Bronchial epithelial cell (primary cell): ENCODE results near the gene STK32A. TPM values are rescaled to one million over a fixed set of nuclear protein-coding genes. Genes with fewer than 3 reads are reported as not detected.

ENCODE experiments used
- DNase-seq: peaks from one replicate; pipeline ENCODE4 v3.0.0-alpha.2; 2010; ENCODE audit warnings: low read depth
- FAIRE-seq: peaks from 2 replicates; lab custom pipeline; 2011; peaks lifted over from hg19 to GRCh38; lab: Jason Lieb, UNC
- H3K27me3 ChIP-seq: 2 replicates; pipeline ENCODE4 v1.5.1; 2011; ENCODE audit warnings: low read length; ENCODE audit not compliant: control insufficient read depth, insufficient read depth
- H3K36me3 ChIP-seq: 2 replicates; pipeline ENCODE4 v1.5.1; 2011; ENCODE audit warnings: low read length; ENCODE audit not compliant: control insufficient read depth, insufficient read depth
- H3K4me3 ChIP-seq: 2 replicates; pipeline ENCODE4 v1.5.1; 2011; ENCODE audit warnings: mild to moderate bottlenecking, low read depth, low read length, control low read depth
- total RNA-seq: library from RNA; depleted of rRNA; stranded (reverse); fragments of >200 nt; gene quantifications from 2 replicates; pipeline ENCODE4 v1.2.1, GENCODE V29; 2014
- TF ChIP-seq, protein P1 (sequence below): IDR thresholded peaks from 2 replicates; pipeline ENCODE4 v1.5.1; 2011; ENCODE audit warnings: mild to moderate bottlenecking, moderate library complexity, low read length, control low read depth, inconsistent platforms; ENCODE audit not compliant: insufficient read depth, severe bottlenecking

The STK32A gene
- total RNA-seq, 1 donor from 2014 or later: 5.5 TPM

- H3K27me3 ChIP-seq: no peaks in the 10 kb centered on the region
- no peak for DNase-seq
- no peaks in the 10 kb centered on the region for H3K36me3 ChIP-seq
- TF ChIP-seq, protein P1, sequence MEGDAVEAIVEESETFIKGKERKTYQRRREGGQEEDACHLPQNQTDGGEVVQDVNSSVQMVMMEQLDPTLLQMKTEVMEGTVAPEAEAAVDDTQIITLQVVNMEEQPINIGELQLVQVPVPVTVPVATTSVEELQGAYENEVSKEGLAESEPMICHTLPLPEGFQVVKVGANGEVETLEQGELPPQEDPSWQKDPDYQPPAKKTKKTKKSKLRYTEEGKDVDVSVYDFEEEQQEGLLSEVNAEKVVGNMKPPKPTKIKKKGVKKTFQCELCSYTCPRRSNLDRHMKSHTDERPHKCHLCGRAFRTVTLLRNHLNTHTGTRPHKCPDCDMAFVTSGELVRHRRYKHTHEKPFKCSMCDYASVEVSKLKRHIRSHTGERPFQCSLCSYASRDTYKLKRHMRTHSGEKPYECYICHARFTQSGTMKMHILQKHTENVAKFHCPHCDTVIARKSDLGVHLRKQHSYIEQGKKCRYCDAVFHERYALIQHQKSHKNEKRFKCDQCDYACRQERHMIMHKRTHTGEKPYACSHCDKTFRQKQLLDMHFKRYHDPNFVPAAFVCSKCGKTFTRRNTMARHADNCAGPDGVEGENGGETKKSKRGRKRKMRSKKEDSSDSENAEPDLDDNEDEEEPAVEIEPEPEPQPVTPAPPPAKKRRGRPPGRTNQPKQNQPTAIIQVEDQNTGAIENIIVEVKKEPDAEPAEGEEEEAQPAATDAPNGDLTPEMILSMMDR: no peak
- FAIRE-seq: no peak
- H3K4me3 ChIP-seq: no peak overlapping the region
Measured at GRCh38 chr5:147193123-147193522, 41.7 kb upstream of the STK32A start.

DNA sequence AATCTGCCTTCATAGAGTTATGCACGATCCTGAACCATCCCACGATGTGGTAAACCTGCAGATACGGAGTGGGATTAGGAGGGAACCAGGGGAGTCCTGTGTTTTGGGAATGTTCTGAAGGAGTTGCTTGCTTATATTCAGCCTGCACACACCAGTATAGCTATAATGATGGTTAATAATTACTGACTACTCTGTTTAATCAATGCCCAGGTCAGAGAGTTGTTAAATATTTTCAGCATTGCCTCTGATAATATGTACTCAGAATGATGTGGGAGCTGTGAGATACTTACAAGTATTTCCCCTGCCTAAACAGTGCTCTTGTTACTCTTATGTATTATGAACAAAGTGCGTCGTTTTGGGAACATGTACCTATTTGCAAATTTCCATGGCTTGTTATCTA, 34.8 kb upstream of the STK32A start:
- TF ChIP-seq, protein P1: no peak
- no peak for DNase-seq
- Histone ChIP-seq H3K4me3 (no peak overlapping the region), H3K36me3 (no peaks in the 10 kb centered on the region), H3K27me3 (no peaks in the 10 kb centered on the region)
- FAIRE-seq: no peak

DNA sequence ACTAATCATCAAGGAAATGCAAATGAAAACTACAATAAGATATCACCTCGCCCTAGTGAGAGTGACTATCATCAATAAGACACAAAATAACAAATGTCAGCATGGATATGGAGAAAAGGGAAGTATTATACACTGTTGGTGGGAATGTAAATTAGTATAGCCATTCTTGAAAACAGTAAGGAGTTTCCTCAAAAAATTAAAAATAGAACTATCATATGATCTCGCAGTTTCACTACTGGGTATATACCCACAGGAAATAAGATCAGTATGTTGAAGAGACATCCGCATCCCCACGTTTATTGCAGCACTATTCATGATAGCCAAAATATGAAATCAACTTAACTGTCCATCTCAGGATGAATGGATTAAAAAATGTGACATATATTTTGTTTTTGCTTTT, 31.6 kb upstream of the STK32A start:
- no peak for DNase-seq
- TF ChIP-seq, protein P1: no peak
- no peaks in the 10 kb centered on the region for H3K27me3 ChIP-seq
- no peaks in the 10 kb centered on the region for H3K36me3 ChIP-seq
- no peak for FAIRE-seq
- H3K4me3 ChIP-seq: no peak overlapping the region

DNA sequence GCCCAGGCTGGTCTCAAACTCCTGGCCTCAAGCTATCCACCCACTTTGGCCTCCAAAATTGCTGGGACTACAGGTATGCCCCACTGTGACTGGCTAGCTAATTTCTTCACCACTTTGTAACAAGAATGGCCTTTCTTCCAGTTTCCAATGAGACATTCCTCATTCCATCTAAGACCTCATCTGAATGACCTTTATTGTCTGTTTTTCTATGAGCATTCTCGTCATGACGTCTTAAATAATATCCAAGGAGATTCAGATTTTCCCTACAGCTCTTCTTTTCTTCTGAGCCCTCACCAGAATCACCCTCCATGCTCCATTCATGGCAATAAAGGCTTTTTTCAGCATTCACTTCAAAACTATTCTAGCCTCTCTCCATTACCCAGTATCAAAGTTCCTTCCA, 30.2 kb upstream of the STK32A start:
- H3K4me3 ChIP-seq: no peak overlapping the region
- no peaks in the 10 kb centered on the region for H3K36me3 ChIP-seq
- DNase-seq: no peak
- TF ChIP-seq, protein P1: no peak
- no peaks in the 10 kb centered on the region for H3K27me3 ChIP-seq
- FAIRE-seq: no peak

DNA sequence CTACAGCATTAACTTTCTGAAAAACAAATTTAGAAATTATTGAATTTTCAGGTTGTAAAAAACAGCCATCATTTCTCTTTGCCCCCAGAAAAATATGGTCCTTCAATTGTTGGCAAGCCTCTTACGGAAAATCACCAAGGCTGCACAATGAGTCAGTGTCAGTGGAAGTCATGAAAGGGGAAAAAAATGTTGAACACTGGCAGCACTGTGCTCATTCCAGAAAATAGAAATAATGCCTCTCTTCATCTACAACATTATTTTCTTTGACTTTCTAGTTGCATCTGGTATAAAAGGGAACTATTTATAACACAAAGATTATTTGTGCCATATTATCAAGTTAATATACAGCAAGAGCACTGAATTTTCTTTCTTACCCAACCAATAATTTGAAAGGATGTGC, 26.7 kb upstream of the STK32A start:
- TF ChIP-seq, protein P1: no peak
- H3K27me3 ChIP-seq: no peaks in the 10 kb centered on the region
- no peak for DNase-seq
- H3K4me3 ChIP-seq: no peak overlapping the region
- H3K36me3 ChIP-seq: no peaks in the 10 kb centered on the region
- no peak for FAIRE-seq

- DNase-seq (peak; percentile 13), FAIRE-seq (no peak)
- Histone ChIP-seq H3K27me3 (no peaks in the 10 kb centered on the region), H3K4me3 (no peak overlapping the region), H3K36me3 (no peaks in the 10 kb centered on the region)
- TF ChIP-seq, protein P1: no peak
Measured at GRCh38 chr5:147216552-147217154, 18.2 kb upstream of the STK32A start.
